Lung (tissue), 12 donors: ENCODE measurements around the gene TMEM253. TPM values are rescaled to one million over a fixed set of nuclear protein-coding genes. Genes with fewer than 3 reads are reported as not detected.

ENCODE experiments used
- ATAC-seq: fragments of 200-7000 bp; cut with Tn5 transposase; one replicate; pipeline ENCODE4 v1.9.1; 2020; ENCODE audit warnings: moderate number of reproducible peaks; ENCODE audit not compliant: insufficient read depth, low FRiP score
- DNase-seq, 3 donors: peaks; one replicate each; pipeline ENCODE4 v3.0.0-alpha.2; 2013 to 2017
- H3K27ac ChIP-seq, 2 donors: one replicate each; pipeline ENCODE4 v1.5.1; 2013; ENCODE audit warnings: mild to moderate bottlenecking in 2 of 2, moderate library complexity in 2 of 2, control low read depth in 1 of 2, inconsistent platforms in 1 of 2, low read depth in 1 of 2, low read length in 1 of 2
- H3K27me3 ChIP-seq, 3 donors: one replicate each; pipeline ENCODE4 v1.5.1; 2013; ENCODE audit warnings: low read length in 2 of 3; ENCODE audit not compliant: control insufficient read depth in 3 of 3, insufficient read depth in 3 of 3
- H3K36me3 ChIP-seq, 4 donors: one replicate each; pipeline ENCODE4 v1.5.1; 2013; ENCODE audit warnings: low read length in 4 of 4, mild to moderate bottlenecking in 1 of 4, moderate library complexity in 1 of 4; ENCODE audit not compliant: control insufficient read depth in 4 of 4, insufficient read depth in 4 of 4
- H3K4me1 ChIP-seq, 5 donors: one replicate each; pipeline ENCODE4 v1.5.1; 2013; ENCODE audit warnings: low read length in 5 of 5, mild to moderate bottlenecking in 2 of 5, moderate library complexity in 1 of 5; ENCODE audit not compliant: control insufficient read depth in 5 of 5, insufficient read depth in 5 of 5
- H3K4me3 ChIP-seq: one replicate; pipeline ENCODE4 v1.5.1; 2013; ENCODE audit warnings: mild to moderate bottlenecking, control low read depth, moderate library complexity
- H3K9ac ChIP-seq, 2 donors: one replicate each; pipeline ENCODE4 v1.5.1; 2013; ENCODE audit warnings: low read length in 2 of 2, control low read depth in 1 of 2; ENCODE audit not compliant: insufficient read depth in 1 of 2
- H3K9me3 ChIP-seq, 4 donors: one replicate each; pipeline ENCODE4 v1.5.1; 2013; ENCODE audit warnings: low read length in 3 of 4, mild to moderate bottlenecking in 1 of 4, moderate library complexity in 1 of 4; ENCODE audit not compliant: control insufficient read depth in 4 of 4, insufficient read depth in 3 of 4
- CTCF ChIP-seq: IDR thresholded peaks from 2 replicates; pipeline ENCODE4 v1.5.1; 2012; ENCODE audit warnings: mild to moderate bottlenecking; ENCODE audit errors: control extremely low read depth, extremely low read depth
- WGBS, 2 donors: extraction: QIAGEN DNeasy Blood & Tissue Kit; methylation state at CpG; one replicate each; pipeline ENCODE4 v1.1.7; 2013; 5-methylcytosine and 5-hydroxymethylcytosine counted together
- polyA plus RNA-seq, 2 donors: library from polyadenylated mRNA; stranded (reverse); fragments of 200-250 nt; gene quantifications; one replicate each; pipeline ENCODE4 v1.2.1, GENCODE V29; 2013
- total RNA-seq, 2 donors: library from RNA; depleted of rRNA in 1 of 2; stranded (reverse); fragments of >200 nt in 1 of 2; gene quantifications; one replicate each; pipeline ENCODE4 v1.2.1, GENCODE V29; 2014 to 2021
- donor health status: control.
- donor health status: control.
- donor health status: Bipolar disorder and iron deficiency.
- donor health status: healthy.
- donor health status: DM: yes; HTN: yes; CAD: no.

TMEM253 gene
- total and polyA plus RNA-seq, 4 donors = 0.20 to 0.52 (median 0.34) TPM

GRCh38 chr14:21078287-21078686 lies 22.6 kb upstream of the TMEM253 start:
- Histone ChIP-seq H3K27ac (no peak overlapping the region), H3K4me1 (no peaks in the 10 kb centered on the region), H3K36me3 (peaks cover 27 to 85% (median 64%) of the 10 kb centered on the region in 4 donors), H3K4me3 (no peak overlapping the region), H3K27me3 (no peaks in the 10 kb centered on the region), H3K9me3 (no peaks in the 10 kb centered on the region), H3K9ac (no peak overlapping the region)
- no peak for DNase-seq
- no peak for TF ChIP-seq CTCF
- ATAC-seq = no peak
- WGBS, 2 donors = 91 to 96% methylated on average over 5 of the region's 5 CpGs

- Histone ChIP-seq H3K4me1 (no peaks in the 10 kb centered on the region), H3K36me3 (peaks cover 27 to 81% (median 62%) of the 10 kb centered on the region in 4 donors), H3K9me3 (no peaks in the 10 kb centered on the region), H3K4me3 (no peak overlapping the region), H3K27me3 (no peaks in the 10 kb centered on the region), H3K27ac (no peak overlapping the region), H3K9ac (no peak overlapping the region)
- ATAC-seq (no peak), DNase-seq (no peak)
- WGBS, 2 donors = 87 to 95% methylated on average over 10 of the region's 10 CpGs
- TF ChIP-seq CTCF = no peak
Measured at GRCh38 chr14:21078726-21079125, 22.1 kb upstream of the TMEM253 start.

GRCh38 chr14:21081521-21082142 lies 19.2 kb upstream of the TMEM253 start:
- 90 to 92% methylated on average over 24 to 30 of the region's 30 CpGs for WGBS, 2 donors
- no peak for DNase-seq
- H3K36me3 ChIP-seq = peaks cover 41 to 73% (median 61%) of the 10 kb centered on the region in 4 donors
- H3K27ac ChIP-seq = no peak overlapping the region
- H3K4me1 ChIP-seq = no peaks in the 10 kb centered on the region
- no peak overlapping the region for H3K9ac ChIP-seq
- no peak for TF ChIP-seq CTCF
- no peaks in the 10 kb centered on the region for H3K9me3 ChIP-seq
- no peak overlapping the region for H3K4me3 ChIP-seq
- no peaks in the 10 kb centered on the region for H3K27me3 ChIP-seq
- ATAC-seq = no peak
